GM19372 (cell line): ENCODE results near the gene CCDC171.
"Not testable (repeated sequence)": the region's sequence is repeated elsewhere in the genome, so short reads cannot be mapped to it uniquely, and the experiment has no call there.

Source experiments
- ATAC-seq: cut with Tn5 transposase; IDR thresholded peaks from one replicate; pipeline ENCODE4 v1.9.1; 2021; ENCODE audit warnings: mild to moderate bottlenecking, low read depth, moderate library complexity; ENCODE audit not compliant: unreplicated experiment

CCDC171 gene

GRCh38 chr9:15670246-15670645, 117.4 kb downstream of the CCDC171 start:
- peak; percentile 58 for ATAC-seq

GRCh38 chr9:15670894-15671293, 118.1 kb downstream of the CCDC171 start:
- ATAC-seq: peak; percentile 79

GRCh38 chr9:15693701-15694100, 140.9 kb downstream of the CCDC171 start:
- ATAC-seq: no peak

GRCh38 chr9:15696979-15697378, 144.1 kb downstream of the CCDC171 start:
- ATAC-seq: no peak

- no peak for ATAC-seq
Observed at GRCh38 chr9:15697446-15697851, 144.6 kb downstream of the CCDC171 start.

GRCh38 chr9:15699876-15700559, 147.2 kb downstream of the CCDC171 start:
- not testable (repeated sequence) for ATAC-seq

GRCh38 chr9:15707000-15707399, 154.2 kb downstream of the CCDC171 start:
- ATAC-seq: no peak

GRCh38 chr9:15711531-15711930, 158.7 kb downstream of the CCDC171 start:
- no peak for ATAC-seq

- ATAC-seq: no peak
Observed at GRCh38 chr9:15711931-15712330, 159.1 kb downstream of the CCDC171 start.

GRCh38 chr9:15714746-15715145, 161.9 kb downstream of the CCDC171 start:
- no peak for ATAC-seq

GRCh38 chr9:15717290-15717967, 164.6 kb downstream of the CCDC171 start:
- no peak for ATAC-seq

GRCh38 chr9:15718423-15718822, 165.6 kb downstream of the CCDC171 start:
- no peak for ATAC-seq

- ATAC-seq: no peak
Observed at GRCh38 chr9:15720861-15721260, 168.0 kb downstream of the CCDC171 start.

- no peak for ATAC-seq
Observed at GRCh38 chr9:15722888-15723287, 170.0 kb downstream of the CCDC171 start.

- no peak for ATAC-seq
Observed at GRCh38 chr9:15724016-15724415, 171.2 kb downstream of the CCDC171 start.

- no peak for ATAC-seq
Observed at GRCh38 chr9:15724612-15725011, 171.8 kb downstream of the CCDC171 start.

GRCh38 chr9:15725953-15726352, 173.1 kb downstream of the CCDC171 start:
- no peak for ATAC-seq

GRCh38 chr9:15729507-15729906, 176.7 kb downstream of the CCDC171 start:
- no peak for ATAC-seq

- no peak for ATAC-seq
Observed at GRCh38 chr9:15735083-15735857, 182.4 kb downstream of the CCDC171 start.

GRCh38 chr9:15736569-15736968, 183.7 kb downstream of the CCDC171 start:
- ATAC-seq: no peak

- no peak for ATAC-seq
Observed at GRCh38 chr9:15738011-15738410, 185.2 kb downstream of the CCDC171 start.
